ENCODE measurements around the gene IL17REL.

IL17REL gene

DNA sequence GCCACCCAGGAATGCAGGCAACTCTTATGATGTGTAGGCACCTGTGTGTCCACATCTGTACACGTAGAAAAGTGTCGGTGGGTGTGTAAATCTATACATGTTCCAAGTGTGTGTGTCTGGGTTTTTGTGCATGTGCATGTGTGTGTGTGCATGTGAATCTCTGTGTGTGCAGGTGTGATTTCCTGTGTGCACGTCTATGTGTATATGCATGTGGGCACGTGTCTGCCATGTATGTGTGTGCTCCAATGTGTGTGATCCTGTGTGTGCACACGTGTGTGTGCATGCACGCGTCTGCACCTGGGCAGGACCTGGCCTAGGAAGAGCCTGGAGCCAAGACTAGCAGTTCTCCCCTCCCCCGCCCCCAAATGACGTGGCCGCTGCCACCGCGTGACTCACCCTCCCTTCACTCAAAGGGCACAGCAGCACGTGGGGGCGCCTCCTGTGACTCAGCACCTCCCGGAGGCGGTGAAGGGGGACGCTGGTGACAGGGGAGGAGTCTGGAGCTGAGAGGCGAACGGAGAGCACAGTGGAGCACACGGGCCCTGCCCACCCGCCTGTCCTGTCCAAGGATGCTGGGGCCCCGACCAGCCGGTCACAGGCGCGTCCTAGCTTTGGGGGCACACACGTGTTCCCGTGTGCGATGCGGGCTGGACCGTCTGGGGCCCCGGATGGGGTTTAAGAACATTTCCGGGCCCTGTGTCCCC lies 41.9 kb downstream of the IL17REL start:
- H3K27me3 ChIP-seq (ENCODE audit: insufficient read depth, low read length, poor library complexity, severe bottlenecking): no peaks in the 10 kb centered on the region
- H3K36me3 ChIP-seq (ENCODE audit: insufficient read depth, low read length): no peaks in the 10 kb centered on the region
- H3K79me2 ChIP-seq (ENCODE audit: insufficient read depth, low read length): peaks cover 2% of the 10 kb centered on the region; the same call in 1 of the 2 replicates
- peak overlapping the region; percentile 89 for H2AFZ ChIP-seq (ENCODE audit: low read length)
- H4K20me1 ChIP-seq (ENCODE audit: insufficient read depth, low read length, poor library complexity, severe bottlenecking): peaks cover 7% of the 10 kb centered on the region
- H3K4me1 ChIP-seq (ENCODE audit: insufficient read depth, low read length, poor library complexity, severe bottlenecking): peaks cover 21% of the 10 kb centered on the region
- peak overlapping the region; percentile 73 for H3K9ac ChIP-seq (ENCODE audit: low read depth, low read length, poor library complexity, severe bottlenecking)
- no peaks in the 10 kb centered on the region for H3K9me2 ChIP-seq (replicated peaks; ENCODE audit: low read depth, low read length)
- peak overlapping the region; percentile 81 for H3K4me2 ChIP-seq (ENCODE audit: low read depth, low read length, poor library complexity, severe bottlenecking)
- no peaks in the 10 kb centered on the region; the same call in 1 of the 2 replicates for H3F3A ChIP-seq (ENCODE audit: low read depth)
- H3K9me3 ChIP-seq (ENCODE audit: insufficient read depth, low read depth, low read length): no peaks in the 10 kb centered on the region
- TF ChIP-seq, protein P1, sequence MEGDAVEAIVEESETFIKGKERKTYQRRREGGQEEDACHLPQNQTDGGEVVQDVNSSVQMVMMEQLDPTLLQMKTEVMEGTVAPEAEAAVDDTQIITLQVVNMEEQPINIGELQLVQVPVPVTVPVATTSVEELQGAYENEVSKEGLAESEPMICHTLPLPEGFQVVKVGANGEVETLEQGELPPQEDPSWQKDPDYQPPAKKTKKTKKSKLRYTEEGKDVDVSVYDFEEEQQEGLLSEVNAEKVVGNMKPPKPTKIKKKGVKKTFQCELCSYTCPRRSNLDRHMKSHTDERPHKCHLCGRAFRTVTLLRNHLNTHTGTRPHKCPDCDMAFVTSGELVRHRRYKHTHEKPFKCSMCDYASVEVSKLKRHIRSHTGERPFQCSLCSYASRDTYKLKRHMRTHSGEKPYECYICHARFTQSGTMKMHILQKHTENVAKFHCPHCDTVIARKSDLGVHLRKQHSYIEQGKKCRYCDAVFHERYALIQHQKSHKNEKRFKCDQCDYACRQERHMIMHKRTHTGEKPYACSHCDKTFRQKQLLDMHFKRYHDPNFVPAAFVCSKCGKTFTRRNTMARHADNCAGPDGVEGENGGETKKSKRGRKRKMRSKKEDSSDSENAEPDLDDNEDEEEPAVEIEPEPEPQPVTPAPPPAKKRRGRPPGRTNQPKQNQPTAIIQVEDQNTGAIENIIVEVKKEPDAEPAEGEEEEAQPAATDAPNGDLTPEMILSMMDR (conservative IDR thresholded peaks at IDR 0.05; ENCODE audit: low read length): no peak
- H3K4me3 ChIP-seq (ENCODE audit: low read length, poor library complexity, severe bottlenecking): peak overlapping the region; percentile 73

DNA sequence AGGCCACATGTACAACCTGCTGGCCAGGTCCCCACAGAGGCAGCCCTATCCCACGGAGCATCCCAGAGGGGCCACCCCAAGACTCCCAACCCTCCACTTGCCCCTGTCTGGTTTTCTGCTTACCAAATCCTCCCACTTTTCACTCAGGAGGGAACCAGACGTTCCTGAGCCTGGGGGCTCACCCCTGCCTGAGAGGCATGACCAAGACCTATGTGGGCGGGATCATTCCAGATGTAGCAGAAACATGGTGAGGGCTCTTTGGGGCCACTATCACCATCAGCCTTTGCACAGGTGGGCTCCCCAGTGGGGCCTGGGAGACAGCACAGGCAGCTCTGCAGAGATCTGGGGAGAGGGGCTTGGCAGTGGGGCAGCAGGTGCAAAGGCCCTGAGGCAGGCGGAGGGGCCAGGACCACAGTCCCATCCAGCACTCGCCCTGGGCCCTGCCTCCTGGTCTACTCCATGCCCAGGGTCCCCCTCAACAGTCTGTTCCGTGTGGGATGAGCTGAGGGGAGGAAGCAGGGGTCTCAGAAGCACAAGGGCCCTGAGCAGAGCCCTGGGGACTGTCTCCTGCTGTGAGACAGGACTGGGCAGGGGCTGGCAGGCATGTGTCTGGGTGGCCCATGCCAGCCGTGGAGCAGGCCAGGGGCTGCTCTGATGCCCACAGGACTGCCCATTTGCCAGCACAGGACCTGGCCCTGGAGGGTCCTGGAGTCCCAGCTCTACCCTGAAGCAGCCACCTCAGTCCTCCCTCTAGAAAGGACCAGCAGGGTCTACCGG lies 42.6 kb downstream of the IL17REL start:
- H3K9me2 ChIP-seq (replicated peaks; ENCODE audit: low read depth, low read length): no peaks in the 10 kb centered on the region
- H2AFZ ChIP-seq (ENCODE audit: low read length): no peak overlapping the region
- peak overlapping the region; percentile 73 for H3K4me3 ChIP-seq (ENCODE audit: low read length, poor library complexity, severe bottlenecking)
- H4K20me1 ChIP-seq (ENCODE audit: insufficient read depth, low read length, poor library complexity, severe bottlenecking): peaks cover 8% of the 10 kb centered on the region
- peak overlapping the region; percentile 81 for H3K4me2 ChIP-seq (ENCODE audit: low read depth, low read length, poor library complexity, severe bottlenecking)
- H3F3A ChIP-seq (ENCODE audit: low read depth): no peaks in the 10 kb centered on the region
- H3K9me3 ChIP-seq (ENCODE audit: insufficient read depth, low read depth, low read length): no peaks in the 10 kb centered on the region
- no peaks in the 10 kb centered on the region for H3K27me3 ChIP-seq (ENCODE audit: insufficient read depth, low read length, poor library complexity, severe bottlenecking)
- no peaks in the 10 kb centered on the region for H3K36me3 ChIP-seq (ENCODE audit: insufficient read depth, low read length)
- peaks cover 10% of the 10 kb centered on the region; the same call in 1 of the 2 replicates for H3K79me2 ChIP-seq (ENCODE audit: insufficient read depth, low read length)
- H3K4me1 ChIP-seq (ENCODE audit: insufficient read depth, low read length, poor library complexity, severe bottlenecking): peaks cover 17% of the 10 kb centered on the region
- TF ChIP-seq, protein P1 (conservative IDR thresholded peaks at IDR 0.05; ENCODE audit: low read length): no peak
- no peak for TF ChIP-seq EZH2phosphoT487 (IDR thresholded peaks at IDR 0.05; ENCODE audit: borderline replicate concordance)
- peak overlapping the region; percentile 54 for H3K9ac ChIP-seq (ENCODE audit: low read depth, low read length, poor library complexity, severe bottlenecking)

DNA sequence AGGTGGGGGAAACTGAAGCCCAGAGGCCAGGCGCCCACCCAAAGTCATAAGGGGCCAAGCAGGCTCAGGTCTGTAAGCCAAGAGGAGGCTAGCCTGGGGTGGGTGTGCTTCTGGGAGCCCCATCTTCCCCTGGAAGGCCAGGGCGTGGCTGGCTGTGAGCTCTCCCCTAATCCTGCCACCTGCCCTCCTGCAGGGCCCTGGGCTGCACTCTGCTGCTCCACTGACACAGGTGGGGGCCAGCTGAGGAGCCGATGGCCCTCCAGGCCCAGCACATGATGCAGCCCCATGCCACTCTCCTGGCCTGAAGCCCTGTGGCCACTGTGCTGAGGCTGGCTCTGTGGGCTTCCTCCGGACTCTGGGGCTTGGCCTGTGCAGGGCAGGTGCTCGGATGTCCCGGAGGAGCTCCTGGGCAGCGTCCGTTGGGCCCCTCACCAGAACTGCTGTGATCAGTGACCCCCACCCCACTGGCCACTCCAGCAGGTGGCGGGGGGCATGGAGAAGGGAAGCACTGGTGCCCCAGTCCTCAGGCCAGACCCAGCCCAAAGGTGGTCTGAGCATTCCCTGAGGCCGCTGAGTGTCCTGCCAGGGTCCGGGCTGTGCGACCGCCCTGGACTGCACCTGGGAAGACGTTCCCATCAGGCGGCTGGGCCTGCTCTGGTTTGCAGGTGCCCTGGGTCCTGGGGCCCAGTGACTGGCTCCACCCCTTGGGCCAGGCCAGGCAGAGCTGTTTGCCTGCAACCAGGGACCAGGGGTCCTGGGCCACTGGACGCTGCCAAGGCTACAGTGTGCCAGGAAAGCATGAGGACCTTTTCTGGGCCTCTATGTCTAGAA lies 43.5 kb downstream of the IL17REL start:
- Histone ChIP-seq H3K4me1 (ENCODE audit: insufficient read depth, low read length, poor library complexity, severe bottlenecking) (peaks cover 21% of the 10 kb centered on the region), H3F3A (ENCODE audit: low read depth) (no peaks in the 10 kb centered on the region), H3K79me2 (ENCODE audit: insufficient read depth, low read length) (peaks cover 18% of the 10 kb centered on the region), H4K20me1 (ENCODE audit: insufficient read depth, low read length, poor library complexity, severe bottlenecking) (peaks cover 14% of the 10 kb centered on the region), H3K4me2 (ENCODE audit: low read depth, low read length, poor library complexity, severe bottlenecking) (no peak overlapping the region), H2AFZ (ENCODE audit: low read length) (no peak overlapping the region), H3K36me3 (ENCODE audit: insufficient read depth, low read length) (peaks cover under 1% of the 10 kb centered on the region; the same call in 1 of the 2 replicates), H3K27me3 (ENCODE audit: insufficient read depth, low read length, poor library complexity, severe bottlenecking) (no peaks in the 10 kb centered on the region), H3K9ac (ENCODE audit: low read depth, low read length, poor library complexity, severe bottlenecking) (no peak overlapping the region), H3K9me2 (replicated peaks; ENCODE audit: low read depth, low read length) (no peaks in the 10 kb centered on the region), H3K9me3 (ENCODE audit: insufficient read depth, low read depth, low read length) (no peaks in the 10 kb centered on the region), H3K4me3 (ENCODE audit: low read length, poor library complexity, severe bottlenecking) (no peak overlapping the region)
- TF ChIP-seq, protein P1 (conservative IDR thresholded peaks at IDR 0.05; ENCODE audit: low read length): no peak
- TF ChIP-seq EZH2phosphoT487 (IDR thresholded peaks at IDR 0.05; ENCODE audit: borderline replicate concordance): no peak
